Panc1 (cell line): Measurements from ENCODE around the gene GRIK4. TPM values are rescaled to one million over a fixed set of nuclear protein-coding genes. Genes with fewer than 3 reads are reported as not detected.
A peak's percentile ranks its signal among the peaks of the same experiment; 100 is the strongest.

ENCODE experiments used
- ATAC-seq: fragments of 200-7000 bp; cut with Tn5 transposase; 2 replicates; pipeline ENCODE4 v1.9.1; 2020; ENCODE audit warnings: mild to moderate bottlenecking, moderate library complexity
- BruUV-seq: library from RNA; stranded (reverse); fragments of 400-500 nt; replicated peaks from 2 replicates; lab custom pipeline; 2021; lab: Mats Ljungman, UMichigan
- CTCF ChIA-PET: fragments of 300-600 bp; sonication (Branson Sonifier 250); formaldehyde crosslinking; loops from one replicate; lab custom pipeline; 2022; ENCODE audit warnings: antibody characterized with exemption; lab: Charles Lee
- POLR2A ChIA-PET: fragments of 300-600 bp; sonication (Branson Sonifier 250); formaldehyde crosslinking; loops from one replicate; lab custom pipeline; 2022; ENCODE audit warnings: antibody characterized with exemption; lab: Charles Lee
- DNase-seq: peaks from one replicate; pipeline ENCODE4 v3.0.0-alpha.2; 2010; ENCODE audit warnings: low read depth, low spot score
- H3K27ac ChIP-seq: 2 replicates; pipeline ENCODE4 v1.5.1; 2011; ENCODE audit warnings: mild to moderate bottlenecking, low read length, inconsistent platforms
- H3K27me3 ChIP-seq: fragments of 200-500 bp; sonication (Bioruptor generic); 2 replicates; pipeline ENCODE4 v1.6.0; 2014; ENCODE audit warnings: low read length, inconsistent platforms; ENCODE audit not compliant: control insufficient read depth, insufficient read depth
- H3K36me3 ChIP-seq: fragments of 200-500 bp; sonication (Bioruptor generic); 2 replicates; pipeline ENCODE4 v1.5.1; 2014; ENCODE audit warnings: inconsistent platforms, mild to moderate bottlenecking, low read length, moderate library complexity; ENCODE audit not compliant: control insufficient read depth, insufficient read depth
- H3K4me1 ChIP-seq: 2 replicates; pipeline ENCODE4 v1.5.1; 2011; ENCODE audit warnings: inconsistent platforms, mild to moderate bottlenecking, low read length, moderate library complexity; ENCODE audit not compliant: control insufficient read depth, insufficient read depth
- H3K4me3 ChIP-seq, 2 experiments: 2 replicates each; pipeline ENCODE4 v1.5.1; 2011 to 2012; ENCODE audit warnings: low read depth in 2 of 2, low read length in 2 of 2, mild to moderate bottlenecking in 2 of 2, inconsistent platforms in 1 of 2, moderate library complexity in 1 of 2
- H3K9me3 ChIP-seq: fragments of 200-500 bp; sonication (Bioruptor generic); 2 replicates; pipeline ENCODE4 v1.5.1; 2014; ENCODE audit warnings: low read depth, mild to moderate bottlenecking, inconsistent platforms, low read length, moderate library complexity; ENCODE audit not compliant: control insufficient read depth, insufficient read depth
- POLR2AphosphoS5 ChIP-seq: IDR thresholded peaks from 2 replicates; pipeline ENCODE4 v1.6.1; 2012; ENCODE audit warnings: mild to moderate bottlenecking, low read depth, low read length, moderate library complexity
- REST ChIP-seq, 2 experiments: IDR thresholded peaks; 2 replicates each; pipeline ENCODE4 v1.6.1; 2011 to 2012; ENCODE audit warnings: low read depth in 2 of 2, control low read depth in 1 of 2, low read length in 1 of 2, mild to moderate bottlenecking in 1 of 2, moderate library complexity in 1 of 2; ENCODE audit not compliant: insufficient read depth in 1 of 2
- SIN3A ChIP-seq: IDR thresholded peaks from 2 replicates; pipeline ENCODE4 v1.6.1; 2012; ENCODE audit warnings: low read depth, mild to moderate bottlenecking, low read length, moderate library complexity, borderline replicate concordance; ENCODE audit not compliant: insufficient read depth
- TCF7L2 ChIP-seq: IDR thresholded peaks from 2 replicates; pipeline ENCODE4 v1.6.1; 2011; ENCODE audit warnings: mild to moderate bottlenecking, low read depth, low read length, inconsistent platforms
- in situ Hi-C: cut with HindIII; loops from 2 replicates; pipeline ENCODE4 v1.10.0; 2016; ENCODE audit warnings: low sequenced_read_pairs, low pct_unique_long_range_greater_than_20kb
- intact Hi-C: fragments of 100-400 bp; cut with micrococcal nuclease; formaldehyde crosslinking; loops from one replicate; pipeline ENCODE4 v1.10.0; 2022; ENCODE audit not compliant: unreplicated experiment
- total RNA-seq: library from RNA; stranded (reverse); gene quantifications from one replicate; pipeline ENCODE4 v1.2.1, GENCODE V29; 2021; ENCODE audit not compliant: unreplicated experiment
- TF ChIP-seq, protein P1 (sequence below): fragments of 450-650 bp; IDR thresholded peaks from 2 replicates; pipeline ENCODE4 v1.5.1; 2017; ENCODE audit warnings: mild to moderate bottlenecking

GRIK4 gene
- total RNA-seq, 1 experiment from 2014 or later, result 0.62 TPM

- Histone ChIP-seq H3K27ac (no peak overlapping the region), H3K4me3 (no peak overlapping the region), H3K36me3 (no peaks in the 10 kb centered on the region), H3K9me3 (no peaks in the 10 kb centered on the region), H3K4me1 (no peaks in the 10 kb centered on the region), H3K27me3 (no peaks in the 10 kb centered on the region)
- in situ Hi-C loops (no loop called here), intact Hi-C loops (loop anchor here (2.0 kb wide), 1 partner anchor 62 kb away; no protein-coding TSS in a partner anchor)
- DNase-seq (no peak), ATAC-seq (no peak)
- TF ChIP-seq TCF7L2 (no peak), REST (IDR thresholded peaks at IDR 0.05; ENCODE audit: insufficient read depth in 1 of 2, low read depth in 2 of 2, low read length in 1 of 2) (no peak), POLR2AphosphoS5 (no peak), SIN3A (no peak)
- TF ChIP-seq, protein P1, sequence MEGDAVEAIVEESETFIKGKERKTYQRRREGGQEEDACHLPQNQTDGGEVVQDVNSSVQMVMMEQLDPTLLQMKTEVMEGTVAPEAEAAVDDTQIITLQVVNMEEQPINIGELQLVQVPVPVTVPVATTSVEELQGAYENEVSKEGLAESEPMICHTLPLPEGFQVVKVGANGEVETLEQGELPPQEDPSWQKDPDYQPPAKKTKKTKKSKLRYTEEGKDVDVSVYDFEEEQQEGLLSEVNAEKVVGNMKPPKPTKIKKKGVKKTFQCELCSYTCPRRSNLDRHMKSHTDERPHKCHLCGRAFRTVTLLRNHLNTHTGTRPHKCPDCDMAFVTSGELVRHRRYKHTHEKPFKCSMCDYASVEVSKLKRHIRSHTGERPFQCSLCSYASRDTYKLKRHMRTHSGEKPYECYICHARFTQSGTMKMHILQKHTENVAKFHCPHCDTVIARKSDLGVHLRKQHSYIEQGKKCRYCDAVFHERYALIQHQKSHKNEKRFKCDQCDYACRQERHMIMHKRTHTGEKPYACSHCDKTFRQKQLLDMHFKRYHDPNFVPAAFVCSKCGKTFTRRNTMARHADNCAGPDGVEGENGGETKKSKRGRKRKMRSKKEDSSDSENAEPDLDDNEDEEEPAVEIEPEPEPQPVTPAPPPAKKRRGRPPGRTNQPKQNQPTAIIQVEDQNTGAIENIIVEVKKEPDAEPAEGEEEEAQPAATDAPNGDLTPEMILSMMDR, result no peak; the same call in 1 of the 2 replicates
- CTCF ChIA-PET, result interaction anchor here (0.6 to 1.8 kb wide), 3 partner anchors 135 to 415 kb away, joined by 3 to 4 read pairs (median 4); no protein-coding TSS in a partner anchor
- BruUV-seq, result no TSS peak
- POLR2A ChIA-PET, result no interaction called here
Observed at GRCh38 chr11:120928627-120929026, 417.1 kb downstream of the GRIK4 start.

- in situ Hi-C loops (no loop called here), intact Hi-C loops (loop anchor here (2.0 kb wide), 1 partner anchor 62 kb away; no protein-coding TSS in a partner anchor)
- Histone ChIP-seq H3K9me3 (no peaks in the 10 kb centered on the region), H3K4me1 (no peaks in the 10 kb centered on the region), H3K27me3 (no peaks in the 10 kb centered on the region), H3K27ac (no peak overlapping the region), H3K36me3 (no peaks in the 10 kb centered on the region), H3K4me3 (no peak overlapping the region)
- BruUV-seq, result no TSS peak
- ChIA-PET POLR2A (no interaction called here), CTCF (no interaction called here)
- TF ChIP-seq TCF7L2 (no peak), REST (IDR thresholded peaks at IDR 0.05; ENCODE audit: insufficient read depth in 1 of 2, low read depth in 2 of 2, low read length in 1 of 2) (no peak), SIN3A (no peak), POLR2AphosphoS5 (no peak)
- TF ChIP-seq, protein P1, result no peak
- ATAC-seq (peak; percentile 14), DNase-seq (no peak)
Observed at GRCh38 chr11:120929090-120929489, 417.5 kb downstream of the GRIK4 start.
